GM21360 (cell line): ENCODE data around the gene AHCTF1.

Experiments
- ATAC-seq: cut with Tn5 transposase; IDR thresholded peaks from one replicate; pipeline ENCODE4 v1.9.1; 2021; ENCODE audit warnings: mild to moderate bottlenecking, moderate library complexity; ENCODE audit not compliant: unreplicated experiment

AHCTF1 gene, protein sequence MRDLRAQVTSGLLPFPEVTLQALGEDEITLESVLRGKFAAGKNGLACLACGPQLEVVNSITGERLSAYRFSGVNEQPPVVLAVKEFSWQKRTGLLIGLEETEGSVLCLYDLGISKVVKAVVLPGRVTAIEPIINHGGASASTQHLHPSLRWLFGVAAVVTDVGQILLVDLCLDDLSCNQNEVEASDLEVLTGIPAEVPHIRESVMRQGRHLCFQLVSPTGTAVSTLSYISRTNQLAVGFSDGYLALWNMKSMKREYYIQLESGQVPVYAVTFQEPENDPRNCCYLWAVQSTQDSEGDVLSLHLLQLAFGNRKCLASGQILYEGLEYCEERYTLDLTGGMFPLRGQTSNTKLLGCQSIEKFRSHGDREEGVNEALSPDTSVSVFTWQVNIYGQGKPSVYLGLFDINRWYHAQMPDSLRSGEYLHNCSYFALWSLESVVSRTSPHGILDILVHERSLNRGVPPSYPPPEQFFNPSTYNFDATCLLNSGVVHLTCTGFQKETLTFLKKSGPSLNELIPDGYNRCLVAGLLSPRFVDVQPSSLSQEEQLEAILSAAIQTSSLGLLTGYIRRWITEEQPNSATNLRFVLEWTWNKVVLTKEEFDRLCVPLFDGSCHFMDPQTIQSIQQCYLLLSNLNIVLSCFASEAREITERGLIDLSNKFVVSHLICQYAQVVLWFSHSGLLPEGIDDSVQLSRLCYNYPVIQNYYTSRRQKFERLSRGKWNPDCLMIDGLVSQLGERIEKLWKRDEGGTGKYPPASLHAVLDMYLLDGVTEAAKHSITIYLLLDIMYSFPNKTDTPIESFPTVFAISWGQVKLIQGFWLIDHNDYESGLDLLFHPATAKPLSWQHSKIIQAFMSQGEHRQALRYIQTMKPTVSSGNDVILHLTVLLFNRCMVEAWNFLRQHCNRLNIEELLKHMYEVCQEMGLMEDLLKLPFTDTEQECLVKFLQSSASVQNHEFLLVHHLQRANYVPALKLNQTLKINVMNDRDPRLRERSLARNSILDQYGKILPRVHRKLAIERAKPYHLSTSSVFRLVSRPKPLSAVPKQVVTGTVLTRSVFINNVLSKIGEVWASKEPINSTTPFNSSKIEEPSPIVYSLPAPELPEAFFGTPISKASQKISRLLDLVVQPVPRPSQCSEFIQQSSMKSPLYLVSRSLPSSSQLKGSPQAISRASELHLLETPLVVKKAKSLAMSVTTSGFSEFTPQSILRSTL (N-terminal part only)

DNA sequence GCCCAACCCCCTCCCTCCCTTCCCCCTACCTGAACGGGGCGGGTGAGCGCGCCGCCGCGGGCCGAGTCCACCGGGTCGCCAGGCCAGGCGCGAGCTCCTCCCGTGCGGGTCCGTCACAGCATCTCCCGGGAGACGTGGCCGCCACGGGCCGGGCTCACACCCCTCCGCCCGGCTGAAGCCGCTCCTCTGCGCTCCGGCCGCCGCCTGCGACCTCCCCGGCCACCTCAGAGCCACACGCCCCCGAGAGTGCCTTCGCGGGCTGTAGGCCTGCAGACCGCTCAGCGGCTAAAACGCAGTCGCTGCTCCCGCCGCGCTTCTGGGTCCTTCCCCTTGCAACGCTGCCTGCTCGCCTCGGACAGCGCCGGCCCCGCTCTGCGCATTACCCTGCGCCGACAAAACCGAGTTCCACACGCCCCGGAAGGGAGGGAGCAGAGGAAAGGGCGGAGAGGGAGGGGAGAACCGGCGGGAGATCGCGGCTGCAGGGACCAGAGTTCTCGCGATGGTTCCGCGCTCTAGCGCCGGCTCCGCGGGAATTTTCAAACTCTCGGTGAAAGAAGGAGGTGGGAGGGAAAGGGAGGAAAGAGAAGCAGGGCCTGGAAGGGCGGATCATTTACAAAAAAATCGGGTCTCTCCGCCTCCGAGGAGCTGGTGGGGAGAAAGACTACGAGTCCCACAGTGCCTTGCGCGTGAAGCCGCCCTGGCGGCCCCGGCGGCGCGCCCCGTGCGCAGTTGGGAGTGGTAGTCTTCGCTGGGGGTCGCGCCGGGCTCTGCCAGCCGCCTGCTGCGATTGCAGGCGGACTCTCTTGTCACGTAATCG lies at the start of gene AHCTF1:
Gene AHCTF1 (minus strand): TSS at position 400 of the 817 bp plus-strand sequence. CDS start 13,578 bp downstream, outside the sequence.
- ATAC-seq = peak; percentile 87

DNA sequence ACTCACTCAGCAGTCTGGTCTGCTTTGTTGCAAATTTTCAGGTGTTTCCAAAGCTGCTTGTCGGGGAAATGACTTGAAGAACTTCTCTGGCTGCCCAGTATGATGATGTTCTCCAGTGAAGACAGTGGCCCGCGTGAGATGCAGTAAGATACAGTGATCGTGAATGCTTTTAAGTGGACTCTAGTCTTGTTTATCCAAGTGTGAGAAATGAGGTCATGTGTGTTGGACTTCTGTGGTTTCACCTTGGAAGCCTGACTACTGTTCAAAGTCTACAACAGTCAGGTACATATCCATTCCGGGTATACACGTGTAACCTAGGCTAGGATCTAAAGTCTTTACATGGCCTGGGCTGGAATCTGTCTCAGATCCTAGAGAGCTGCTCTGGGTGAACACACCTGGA lies 47.0 kb upstream of the AHCTF1 start:
- no peak for ATAC-seq

DNA sequence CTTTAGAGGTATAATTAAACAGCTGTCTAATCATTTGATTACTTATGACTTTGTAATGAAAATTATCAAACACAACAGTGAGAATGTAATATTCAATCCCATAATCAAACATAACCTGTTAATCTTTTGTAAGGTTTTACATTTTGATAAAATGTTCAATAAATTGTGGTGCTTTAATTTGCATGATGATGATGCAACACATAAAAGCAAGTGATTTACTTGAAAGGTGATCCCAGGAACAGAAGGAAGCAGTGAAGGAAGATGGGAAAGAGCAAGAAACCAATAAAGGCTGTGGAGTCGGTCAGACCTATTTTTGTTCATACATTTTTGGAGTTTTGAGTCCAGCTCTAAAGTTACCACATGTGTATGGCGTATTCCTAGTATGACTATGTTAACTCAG lies 46.5 kb upstream of the AHCTF1 start:
- no peak for ATAC-seq

DNA sequence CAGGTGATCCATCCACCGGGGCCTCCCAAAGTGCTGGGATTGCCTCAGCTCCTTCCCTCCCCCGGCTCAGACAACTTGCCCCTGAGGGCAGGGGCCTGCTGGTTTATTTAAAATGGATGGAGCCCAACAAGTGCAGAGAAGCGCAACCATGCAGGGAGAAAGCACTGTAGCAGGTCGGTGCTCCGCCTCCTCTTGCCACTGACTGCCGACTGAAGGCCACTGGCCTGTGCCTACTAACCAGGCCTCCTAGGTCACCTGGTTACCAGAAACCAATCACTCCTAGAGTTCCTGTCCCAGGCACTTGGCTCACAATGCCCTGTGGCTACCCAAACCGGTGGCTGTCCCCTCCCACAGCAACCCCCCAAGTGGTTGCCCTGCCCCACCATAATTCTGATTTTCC lies 40.2 kb upstream of the AHCTF1 start:
- ATAC-seq = no peak

DNA sequence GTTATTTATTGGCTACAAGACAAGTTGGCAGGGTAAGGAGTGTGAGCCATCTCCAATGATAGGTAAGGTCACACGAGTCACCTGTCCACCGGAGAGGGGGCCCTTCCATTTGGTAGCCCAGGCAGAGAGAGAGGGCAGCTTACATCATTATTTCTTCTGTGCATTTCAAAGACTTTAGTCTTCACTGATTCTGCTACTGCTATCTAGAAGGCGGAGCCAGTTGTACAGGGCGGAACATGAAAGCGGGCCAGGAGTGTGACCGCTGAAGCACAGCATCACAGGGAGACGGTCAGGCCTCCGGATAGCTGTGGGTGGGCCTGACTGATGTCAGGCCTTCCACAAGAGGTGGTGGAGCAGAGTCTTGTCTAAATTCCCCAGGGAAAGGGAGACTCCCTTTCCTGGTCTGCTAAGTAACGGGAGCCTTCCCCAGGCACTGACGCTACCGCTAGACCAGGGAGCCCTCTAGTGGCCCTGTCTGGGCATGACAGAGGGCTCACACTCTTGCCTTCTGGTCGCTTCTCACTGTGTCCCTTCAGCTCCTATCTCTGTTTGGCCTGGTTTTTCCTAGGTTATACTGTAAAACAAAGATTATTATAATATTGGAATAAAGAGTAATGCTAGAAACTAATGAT lies 39.5 kb upstream of the AHCTF1 start:
- ATAC-seq = no peak

DNA sequence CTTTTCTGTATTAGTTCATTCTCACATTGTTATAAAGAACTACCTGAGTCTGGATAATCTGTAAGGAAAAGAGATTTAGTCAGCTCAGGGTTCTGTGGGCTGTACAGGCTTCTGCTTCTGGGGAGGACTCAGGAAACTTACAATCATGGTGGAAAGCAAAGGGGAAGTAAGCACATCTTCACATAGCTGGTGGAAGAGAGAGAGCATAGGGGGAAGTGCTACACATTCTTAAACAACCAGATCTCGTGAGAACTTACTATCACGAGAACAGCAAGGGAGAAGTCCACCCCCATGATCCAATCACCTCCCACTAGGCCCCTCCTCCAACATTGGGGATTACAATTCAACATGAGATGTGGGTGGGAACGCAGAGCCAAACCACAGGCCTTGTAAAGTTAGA lies 37.9 kb upstream of the AHCTF1 start:
- no peak for ATAC-seq

DNA sequence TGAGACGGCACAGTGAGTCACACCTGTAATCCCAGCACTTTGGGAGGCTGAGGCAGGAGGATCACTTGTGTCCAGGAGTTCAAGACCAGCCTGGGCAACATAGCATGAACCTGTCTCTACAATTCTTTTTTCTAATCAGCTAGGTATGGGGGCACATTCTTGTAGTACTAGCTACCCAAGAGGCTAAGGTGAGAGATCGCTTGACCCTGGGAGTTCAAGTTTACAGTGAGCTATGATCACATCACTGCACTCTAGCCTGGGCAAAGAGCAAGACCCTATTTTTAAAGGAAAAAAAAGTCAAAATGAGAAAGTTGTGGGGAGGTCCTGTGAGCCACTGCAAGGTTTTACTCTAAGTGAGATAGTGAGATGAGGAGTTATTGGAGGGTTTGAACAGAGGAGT lies 34.8 kb upstream of the AHCTF1 start:
- no peak for ATAC-seq

DNA sequence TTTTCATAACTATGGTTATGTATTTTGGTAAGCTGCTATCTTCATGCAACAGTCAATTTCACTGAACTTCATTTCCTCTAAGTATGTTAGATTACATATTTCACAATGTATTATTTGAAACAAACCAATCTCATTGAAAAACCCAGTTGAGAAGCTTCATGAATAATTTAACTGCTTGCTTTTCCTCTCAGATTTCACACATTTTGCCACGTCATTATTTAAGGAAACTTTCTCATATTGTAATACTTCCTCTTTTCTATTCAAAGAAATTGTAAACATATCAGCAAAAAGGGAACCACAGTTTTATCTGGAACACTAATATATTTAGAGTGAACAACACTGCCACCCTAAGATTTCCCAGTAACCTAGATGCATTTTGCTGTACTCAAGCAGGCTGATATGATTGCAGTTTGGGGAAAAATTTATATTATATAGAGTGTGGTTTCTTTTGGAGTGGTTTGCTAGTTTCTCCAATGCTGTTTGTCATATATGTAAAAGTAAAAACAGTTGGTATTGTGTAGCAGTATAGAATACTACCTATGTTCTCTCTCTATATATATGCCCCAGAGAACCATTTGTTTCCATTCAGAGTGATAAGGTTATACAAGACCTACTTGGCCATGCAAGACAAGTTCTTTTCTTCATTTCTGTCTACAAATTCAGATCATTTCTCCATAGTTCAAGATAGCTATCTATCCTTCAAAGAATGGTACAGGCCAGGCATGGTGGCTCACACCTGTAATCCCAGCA lies 28.4 kb upstream of the AHCTF1 start:
- no peak for ATAC-seq

- ATAC-seq = no peak
Observed at GRCh38 chr1:246954126-246954525, 22.4 kb upstream of the AHCTF1 start.

- no peak for ATAC-seq
Observed at GRCh38 chr1:246951413-246951812, 19.7 kb upstream of the AHCTF1 start.

DNA sequence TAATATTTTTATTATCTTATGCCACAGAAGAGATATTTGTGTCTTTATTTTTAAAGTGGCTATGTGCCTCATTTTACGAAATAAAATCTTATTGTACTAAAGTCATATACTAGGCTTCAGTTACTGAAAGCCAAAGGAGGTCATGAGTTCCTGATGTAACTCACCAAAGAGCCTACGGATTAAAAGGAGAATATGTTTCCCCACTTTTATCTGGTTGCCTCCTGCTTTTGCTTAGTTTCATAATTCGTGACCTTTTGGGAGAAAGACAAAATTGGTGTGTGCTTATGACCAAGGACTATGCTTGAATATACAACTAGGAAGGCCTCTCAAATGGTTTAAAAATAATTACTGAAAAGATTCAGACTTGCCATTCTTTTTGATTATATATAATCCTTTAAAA lies 18.2 kb upstream of the AHCTF1 start:
- no peak for ATAC-seq

GRCh38 chr1:246947255-246947654 lies 15.5 kb upstream of the AHCTF1 start:
- ATAC-seq = no peak

GRCh38 chr1:246946366-246946765 lies 14.6 kb upstream of the AHCTF1 start:
- ATAC-seq = no peak

GRCh38 chr1:246934765-246935164 lies 3.0 kb upstream of the AHCTF1 start:
- ATAC-seq = no peak

GRCh38 chr1:246933893-246934292 lies 2.1 kb upstream of the AHCTF1 start:
- no peak for ATAC-seq

GRCh38 chr1:246932366-246932700 lies 585 bp upstream of the AHCTF1 start:
- ATAC-seq = no peak

DNA sequence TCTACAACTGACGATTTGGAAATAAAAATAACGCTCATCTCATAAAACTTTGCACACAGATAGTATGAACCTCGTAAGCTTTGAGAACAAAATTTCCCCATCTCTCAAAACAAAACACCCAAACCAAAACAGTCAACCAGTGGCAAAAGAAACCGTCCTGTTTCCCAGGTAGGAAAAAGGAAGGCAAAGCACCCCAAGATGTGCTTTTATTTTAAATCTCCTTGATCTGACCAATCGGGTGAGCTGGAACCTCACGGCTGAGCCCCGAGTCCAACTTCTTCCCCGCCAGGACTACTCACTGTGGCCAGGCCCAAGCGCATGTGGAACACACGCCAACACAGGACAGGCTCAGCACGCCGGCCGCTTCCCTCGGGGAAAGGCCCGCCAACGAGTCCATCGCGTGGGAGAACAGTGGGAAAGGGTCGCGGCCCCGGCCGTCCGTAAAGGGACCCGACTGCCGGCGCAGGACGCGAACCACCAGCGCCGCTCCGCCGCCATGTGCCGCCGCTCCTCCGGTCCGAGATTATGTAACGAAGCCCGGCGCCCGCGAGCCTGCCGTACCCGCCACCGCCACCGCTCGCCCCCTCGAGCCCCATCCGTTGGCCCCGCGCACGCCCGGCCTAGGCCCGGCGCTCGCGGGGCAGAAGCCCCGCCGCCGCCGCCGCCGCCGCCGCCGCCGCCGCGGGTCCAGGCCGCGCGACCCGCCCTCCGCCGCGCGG lies 759 bp downstream of the AHCTF1 start:
- peak; percentile 29 for ATAC-seq

GRCh38 chr1:246925997-246926626 lies 5.6 kb downstream of the AHCTF1 start:
- ATAC-seq = no peak
